Esophagus muscularis mucosa (tissue), 4 donors: ENCODE data around the gene PRDM15. TPM values are rescaled to one million over a fixed set of nuclear protein-coding genes. Genes with fewer than 3 reads are reported as not detected.
A peak's percentile ranks its signal among the peaks of the same experiment; 100 is the strongest.

Source experiments
- DNase-seq: peaks from one replicate; pipeline ENCODE4 v3.0.0-alpha.2; 2017; ENCODE audit errors: extremely low spot score
- H3K27ac ChIP-seq, 4 donors: fragments of 200-600 bp; sonication (generic); replicated peaks in 1 of 4; 1 replicate in 3 of 4; 2 replicates in 1 of 4; pipeline ENCODE4 v1.5.1; 2016 to 2019; ENCODE audit warnings: mild to moderate bottlenecking in 1 of 4
- H3K27me3 ChIP-seq, 4 donors: fragments of 200-600 bp; sonication (generic); one replicate each; pipeline versions ENCODE4 v1.5.1 to v1.6.0; 2016 to 2019
- H3K36me3 ChIP-seq, 4 donors: fragments of 200-600 bp; sonication (generic); one replicate each; pipeline ENCODE4 v1.5.1; 2016 to 2019
- H3K4me1 ChIP-seq, 4 donors: fragments of 200-600 bp; sonication (generic); one replicate each; pipeline ENCODE4 v1.5.1; 2016 to 2019
- H3K4me3 ChIP-seq, 4 donors: fragments of 200-600 bp; sonication (generic); 1 replicate in 2 of 4; 2 replicates in 2 of 4; pipeline ENCODE4 v1.5.1; 2016 to 2019; ENCODE audit warnings: mild to moderate bottlenecking in 4 of 4, moderate library complexity in 1 of 4
- H3K9me3 ChIP-seq, 4 donors: fragments of 200-600 bp; sonication (generic); 1 replicate in 3 of 4; 2 replicates in 1 of 4; pipeline ENCODE4 v1.5.1; 2016 to 2019
- CTCF ChIP-seq, 3 experiments: fragments of 200-600 bp in 2 of 3; fragments of 450-650 bp in 1 of 3; sonication (generic) in 2 of 3; IDR thresholded peaks; one replicate each; pipeline ENCODE4 v1.5.1; 2017 to 2019; ENCODE audit warnings: antibody characterized with exemption in 3 of 3, mild to moderate bottlenecking in 2 of 3, moderate library complexity in 1 of 3
- EP300 ChIP-seq: sonication (generic); formaldehyde crosslinking; IDR thresholded peaks from one replicate; pipeline ENCODE4 v1.6.1; 2017; ENCODE audit warnings: antibody characterized with exemption
- POLR2A ChIP-seq: fragments of 450-650 bp; IDR thresholded peaks from one replicate; pipeline ENCODE4 v1.6.1; 2017; ENCODE audit warnings: antibody characterized with exemption, moderate library complexity, mild to moderate bottlenecking, low read depth
- POLR2AphosphoS5 ChIP-seq, 2 donors: sonication (generic); formaldehyde crosslinking; IDR thresholded peaks; one replicate each; pipeline ENCODE4 v1.6.1; 2017; ENCODE audit warnings: antibody characterized with exemption in 2 of 2
- WGBS: methylation state at CpG from one replicate; pipeline ENCODE4 v1.1.5; 2018; 5-methylcytosine and 5-hydroxymethylcytosine counted together
- intact Hi-C: fragments of 100-400 bp; cut with DNase I; formaldehyde crosslinking; loops from one replicate; pipeline ENCODE4 v1.15.1; 2023
- total RNA-seq, 4 donors: library from RNA; depleted of rRNA; stranded (reverse); fragments of >200 nt; gene quantifications; one replicate each; pipeline versions ENCODE4 v1.1.0 to v1.2.1, GENCODE V29; 2016

Gene PRDM15
- total RNA-seq, 4 donors from 2014 or later: 5.0 to 6.3 (median 5.4) TPM

GRCh38 chr21:41817228-41817627, 61.9 kb downstream of the PRDM15 start:
- intact Hi-C loops: loop anchor here (2.0 to 5.0 kb wide), 2 partner anchors 40 to 302 kb away; no protein-coding TSS in a partner anchor

GRCh38 chr21:41816583-41817165, 62.5 kb downstream of the PRDM15 start:
- peaks cover 16 to 61% (median 41%) of the 10 kb centered on the region in 4 donors for H3K36me3 ChIP-seq
- H3K9me3 ChIP-seq: no peaks in the 10 kb centered on the region
- no peak overlapping the region for H3K27ac ChIP-seq
- H3K27me3 ChIP-seq: no peaks in the 10 kb centered on the region
- H3K4me3 ChIP-seq: no peak overlapping the region
- H3K4me1 ChIP-seq: peaks cover 0 to 10% (median 4%) of the 10 kb centered on the region in 4 donors
- WGBS: 19% methylated on average over 3 of the region's 12 CpGs
- intact Hi-C loops: loop anchor here (2.0 to 5.0 kb wide), 2 partner anchors 39 to 302 kb away; no protein-coding TSS in a partner anchor
- TF ChIP-seq CTCF (IDR thresholded peaks at IDR 0.05) (peak; percentile 72 to 82 (median 75)), POLR2AphosphoS5 (IDR thresholded peaks at IDR 0.05) (no peak), POLR2A (no peak)
- peak; percentile 94 for DNase-seq

More at GRCh38 chr21:41817228-41817627, 61.9 kb downstream of the PRDM15 start:
- Histone ChIP-seq H3K27me3 (no peaks in the 10 kb centered on the region), H3K4me1 (peaks cover 0 to 10% (median 4%) of the 10 kb centered on the region in 4 donors), H3K9me3 (no peaks in the 10 kb centered on the region), H3K27ac (no peak overlapping the region), H3K36me3 (peaks cover 16 to 61% (median 40%) of the 10 kb centered on the region in 4 donors), H3K4me3 (no peak overlapping the region)
- TF ChIP-seq POLR2AphosphoS5 (IDR thresholded peaks at IDR 0.05) (no peak), EP300 (no peak), CTCF (IDR thresholded peaks at IDR 0.05) (peak; percentile 47 to 59 (median 51)), POLR2A (no peak)
- WGBS: 12% methylated on average over 3 of the region's 3 CpGs
- DNase-seq: no peak

GRCh38 chr21:41815652-41816582, 63.2 kb downstream of the PRDM15 start:
- peaks cover 0 to 10% (median 4%) of the 10 kb centered on the region in 4 donors for H3K4me1 ChIP-seq
- no peak for DNase-seq
- no peak for TF ChIP-seq CTCF (IDR thresholded peaks at IDR 0.05)
- no peak for TF ChIP-seq POLR2AphosphoS5 (IDR thresholded peaks at IDR 0.05)
- TF ChIP-seq EP300: no peak
- no peak for TF ChIP-seq POLR2A
- intact Hi-C loops: loop anchor here (2.0 to 5.0 kb wide), 2 partner anchors 39 to 303 kb away; no protein-coding TSS in a partner anchor
- no peak overlapping the region for H3K27ac ChIP-seq
- H3K36me3 ChIP-seq: peaks cover 16 to 61% (median 41%) of the 10 kb centered on the region in 4 donors
- H3K27me3 ChIP-seq: no peaks in the 10 kb centered on the region
- no peaks in the 10 kb centered on the region for H3K9me3 ChIP-seq
- 95% methylated on average over 38 of the region's 50 CpGs for WGBS
- H3K4me3 ChIP-seq: no peak overlapping the region

GRCh38 chr21:41813226-41813625, 65.9 kb downstream of the PRDM15 start:
- Histone ChIP-seq H3K4me3 (no peak overlapping the region), H3K9me3 (no peaks in the 10 kb centered on the region), H3K36me3 (peaks cover 24 to 68% (median 47%) of the 10 kb centered on the region in 4 donors), H3K4me1 (peaks cover 0 to 10% (median 4%) of the 10 kb centered on the region in 4 donors), H3K27me3 (no peaks in the 10 kb centered on the region), H3K27ac (no peak overlapping the region)
- TF ChIP-seq EP300 (no peak), POLR2A (no peak), POLR2AphosphoS5 (IDR thresholded peaks at IDR 0.05) (no peak), CTCF (IDR thresholded peaks at IDR 0.05) (no peak)
- DNase-seq: no peak
- intact Hi-C loops: no loop called here
- WGBS: 88% methylated on average over 11 of the region's 11 CpGs
